Muscle of arm (tissue), 12 donors: ENCODE measurements around the gene SPSB2. TPM values are rescaled to one million over a fixed set of nuclear protein-coding genes. Genes with fewer than 3 reads are reported as not detected.
"Not testable (repeated sequence)": the region's sequence is repeated elsewhere in the genome, so short reads cannot be mapped to it uniquely, and the experiment has no call there.

Experiments
- DNase-seq: peaks from one replicate; pipeline ENCODE4 v3.0.0-alpha.2; 2013
- polyA plus RNA-seq, 12 donors: library from polyadenylated mRNA; unstranded; fragments of 120-200 nt; gene quantifications; one replicate each; pipeline ENCODE4 v1.2.1, GENCODE V29; 2013; ENCODE audit not compliant: insufficient read length in 12 of 12

The SPSB2 gene
- polyA plus RNA-seq, 12 donors = 3.0 to 9.9 (median 4.6) TPM; not detected in 1

- DNase-seq = peak; percentile 90
These were observed 742 bp downstream of the SPSB2 start for GRCh38 chr12:6872073-6873048.

GRCh38 chr12:6871052-6871957 lies 1.8 kb downstream of the SPSB2 start:
- DNase-seq = no peak

- not testable (repeated sequence) for DNase-seq
These were observed 2.8 kb downstream of the SPSB2 start for GRCh38 chr12:6870304-6870703.

GRCh38 chr12:6869049-6870021 lies 3.8 kb downstream of the SPSB2 start:
- DNase-seq = peak; percentile 84

- no peak for DNase-seq
These were observed 4.7 kb downstream of the SPSB2 start for GRCh38 chr12:6868211-6869048.

GRCh38 chr12:6867413-6868210 lies 5.5 kb downstream of the SPSB2 start, which contains the start of gene TPI1:
Gene TPI1 (plus strand): TSS chr12:6867531. CDS start chr12:6867567, 36 bp downstream.
- peak; percentile 86 for DNase-seq

- no peak for DNase-seq
These were observed 6.1 kb downstream of the SPSB2 start for GRCh38 chr12:6866920-6867412.

GRCh38 chr12:6866163-6866919 lies 6.8 kb downstream of the SPSB2 start:
- DNase-seq = no peak

- not testable (repeated sequence) for DNase-seq
These were observed 7.8 kb downstream of the SPSB2 start for GRCh38 chr12:6865307-6865706.

GRCh38 chr12:6863586-6864321 lies 9.3 kb downstream of the SPSB2 start:
- no peak for DNase-seq

GRCh38 chr12:6863033-6863432 lies 10.1 kb downstream of the SPSB2 start:
- DNase-seq = no peak

GRCh38 chr12:6861391-6861790 lies 11.7 kb downstream of the SPSB2 start:
- DNase-seq = no peak

- DNase-seq = no peak
These were observed 12.2 kb downstream of the SPSB2 start for GRCh38 chr12:6860942-6861341.

- no peak for DNase-seq
These were observed 13.0 kb downstream of the SPSB2 start for GRCh38 chr12:6860116-6860515.

GRCh38 chr12:6858799-6859198 lies 14.3 kb downstream of the SPSB2 start:
- no peak for DNase-seq

- no peak for DNase-seq
These were observed 17.8 kb downstream of the SPSB2 start for GRCh38 chr12:6855322-6855721.

- no peak for DNase-seq
These were observed 19.1 kb downstream of the SPSB2 start for GRCh38 chr12:6854036-6854435.

GRCh38 chr12:6853626-6854025 lies 19.5 kb downstream of the SPSB2 start:
- DNase-seq = no peak
